Activated B cell treated with CpG ODN at 0.5 μM for 24 hours (primary cell): Measurements from ENCODE around the gene DUSP22. TPM values are rescaled to one million over a fixed set of nuclear protein-coding genes. Genes with fewer than 3 reads are reported as not detected.
"Not testable (repeated sequence)": the region's sequence is repeated elsewhere in the genome, so short reads cannot be mapped to it uniquely, and the experiment has no call there.

Source experiments
- ATAC-seq: fragments of 200-7000 bp; cut with Tn5 transposase; one replicate; pipeline ENCODE4 v1.10.0; 2021; ENCODE audit warnings: low read depth, mild to moderate bottlenecking, moderate library complexity
- CTCF ChIA-PET: fragments of 350-600 bp; sonication (Branson Sonifier 250); formaldehyde crosslinking; loops from one replicate; lab custom pipeline; 2021; ENCODE audit warnings: antibody characterized with exemption; lab: Charles Lee
- POLR2A ChIA-PET: fragments of 350-600 bp; sonication (Branson Sonifier 250); formaldehyde crosslinking; loops from one replicate; lab custom pipeline; 2021; ENCODE audit warnings: antibody characterized with exemption; lab: Charles Lee
- DNase-seq: peaks from one replicate; pipeline ENCODE4 v3.0.0; 2022
- H3K27ac Mint-ChIP-seq: one replicate; pipeline ENCODE4 v1.8.0; 2020; ENCODE audit warnings: mixed read lengths
- H3K27me3 Mint-ChIP-seq: one replicate; pipeline ENCODE4 v1.8.0; 2021; ENCODE audit warnings: mixed read lengths
- H3K36me3 Mint-ChIP-seq: one replicate; pipeline ENCODE4 v1.8.0; 2021; ENCODE audit warnings: low read depth, mixed read lengths
- H3K4me1 Mint-ChIP-seq: one replicate; pipeline ENCODE4 v1.8.0; 2021; ENCODE audit warnings: mixed read lengths
- H3K4me3 Mint-ChIP-seq: one replicate; pipeline ENCODE4 v1.8.0; 2020; ENCODE audit warnings: mild to moderate bottlenecking, mixed read lengths
- H3K9me3 Mint-ChIP-seq: one replicate; pipeline ENCODE4 v1.8.0; 2020; ENCODE audit warnings: mixed read lengths
- CTCF ChIP-seq: fragments of 200-600 bp; IDR thresholded peaks from one replicate; pipeline ENCODE4 v1.8.0; 2022; ENCODE audit warnings: antibody characterized with exemption, mild to moderate bottlenecking
- intact Hi-C: fragments of 100-400 bp; cut with micrococcal nuclease; formaldehyde crosslinking; loops from one replicate; pipeline ENCODE4 v1.15.1; 2024
- total RNA-seq: library from RNA; stranded (reverse); gene quantifications from 2 replicates; pipeline ENCODE4 v1.2.3, GENCODE V29; 2022

Gene DUSP22
- total RNA-seq, 1 donor from 2014 or later, result 153 TPM

- no peak for TF ChIP-seq CTCF
- Mint-ChIP-seq H3K27ac (no peak overlapping the region), H3K4me3 (no peak overlapping the region), H3K9me3 (no peaks in the 10 kb centered on the region), H3K36me3 (no peaks in the 10 kb centered on the region), H3K27me3 (peaks cover 5% of the 10 kb centered on the region), H3K4me1 (peaks cover 43% of the 10 kb centered on the region)
- intact Hi-C loops, result no loop called here
- POLR2A ChIA-PET, result no interaction called here
- no peak for ATAC-seq
- CTCF ChIA-PET, result no interaction called here
- DNase-seq, result no peak
Observed at GRCh38 chr6:367891-368630, 75.8 kb downstream of the DUSP22 start.

- no peak for TF ChIP-seq CTCF
- ChIA-PET POLR2A (interaction anchor here (0.7 to 1.5 kb wide), 2 partner anchors 22 to 60 kb away, joined by 3 to 6 read pairs; partner anchors contain the start of gene IRF4), CTCF (no interaction called here)
- intact Hi-C loops, result no loop called here
- H3K4me3 Mint-ChIP-seq, result no peak overlapping the region
- H3K27me3 Mint-ChIP-seq, result peaks cover 5% of the 10 kb centered on the region
- H3K36me3 Mint-ChIP-seq, result no peaks in the 10 kb centered on the region
- H3K9me3 Mint-ChIP-seq, result no peaks in the 10 kb centered on the region
- peaks cover 43% of the 10 kb centered on the region for H3K4me1 Mint-ChIP-seq
- DNase-seq (no peak), ATAC-seq (no peak)
- H3K27ac Mint-ChIP-seq, result no peak overlapping the region
Observed at GRCh38 chr6:369559-370431, 77.5 kb downstream of the DUSP22 start.

DNA sequence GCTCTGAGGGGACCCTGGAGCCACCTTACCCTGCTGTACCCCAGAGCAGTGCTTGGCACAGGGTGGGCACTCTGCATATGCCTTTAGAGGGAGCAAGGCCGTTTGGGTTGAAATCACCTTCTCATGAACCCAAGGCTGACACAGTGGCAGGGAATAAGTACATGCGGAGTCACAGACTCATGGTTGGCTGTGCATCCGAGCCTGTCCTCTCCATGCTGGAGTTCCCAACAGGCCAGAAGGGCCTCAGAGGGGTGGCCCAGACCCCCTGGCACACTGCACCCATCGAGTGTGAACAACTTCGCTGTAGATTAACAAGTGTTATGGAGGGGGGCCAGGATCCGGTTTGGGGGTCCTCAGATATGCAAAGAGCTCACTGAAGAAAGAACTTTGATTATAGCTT lies 78.3 kb downstream of the DUSP22 start:
- Mint-ChIP-seq H3K4me3 (no peak overlapping the region), H3K4me1 (peaks cover 35% of the 10 kb centered on the region), H3K27ac (no peak overlapping the region), H3K27me3 (peaks cover 5% of the 10 kb centered on the region), H3K9me3 (no peaks in the 10 kb centered on the region), H3K36me3 (no peaks in the 10 kb centered on the region)
- TF ChIP-seq CTCF, result no peak
- ChIA-PET CTCF (no interaction called here), POLR2A (interaction anchor here (1.5 kb wide), 1 partner anchor 21 kb away, joined by 6 read pairs; the partner anchor contains the start of gene IRF4)
- intact Hi-C loops, result no loop called here
- ATAC-seq, result no peak
- DNase-seq, result no peak

- DNase-seq, intact Hi-C loops, ATAC-seq, H3K36me3 Mint-ChIP-seq, H3K9me3 Mint-ChIP-seq, CTCF ChIA-PET, H3K27me3 Mint-ChIP-seq, H3K4me3 Mint-ChIP-seq, H3K27ac Mint-ChIP-seq: not testable (repeated sequence)
- peaks cover 29% of the 10 kb centered on the region for H3K4me1 Mint-ChIP-seq
- POLR2A ChIA-PET, result interaction anchor here (0.7 to 2.9 kb wide), 5 partner anchors 20 to 111 kb away, joined by 3 to 17 read pairs (median 4); partner anchors contain the start of gene IRF4
Observed at GRCh38 chr6:371851-372250, 79.6 kb downstream of the DUSP22 start.

- H3K4me3 Mint-ChIP-seq, result peak overlapping the region; percentile 49
- no peak for TF ChIP-seq CTCF
- POLR2A ChIA-PET, result interaction anchor here (1.1 to 2.9 kb wide), 6 partner anchors 20 to 79 kb away, joined by 4 to 17 read pairs (median 4); partner anchors contain the start of gene IRF4
- peak; percentile 37 for DNase-seq
- no peaks in the 10 kb centered on the region for H3K36me3 Mint-ChIP-seq
- intact Hi-C loops, result no loop called here
- CTCF ChIA-PET, result interaction anchor here (0.7 to 1.4 kb wide), 2 partner anchors 35 to 146 kb away, joined by 3 read pairs; no protein-coding TSS in a partner anchor
- peaks cover 5% of the 10 kb centered on the region for H3K27me3 Mint-ChIP-seq
- no peaks in the 10 kb centered on the region for H3K9me3 Mint-ChIP-seq
- peak overlapping the region; percentile 43 for H3K27ac Mint-ChIP-seq
- peak; percentile 69 for ATAC-seq
- H3K4me1 Mint-ChIP-seq, result peaks cover 31% of the 10 kb centered on the region
Observed at GRCh38 chr6:372336-372911, 80.1 kb downstream of the DUSP22 start.
